GM19438 (cell line): ENCODE measurements around the gene IZUMO2.
"Not testable (repeated sequence)": the region's sequence is repeated elsewhere in the genome, so short reads cannot be mapped to it uniquely, and the experiment has no call there.

ENCODE experiments used
- ATAC-seq: cut with Tn5 transposase; IDR thresholded peaks from one replicate; pipeline ENCODE4 v1.9.1; 2021; ENCODE audit warnings: low read depth; ENCODE audit not compliant: unreplicated experiment

The IZUMO2 gene

DNA sequence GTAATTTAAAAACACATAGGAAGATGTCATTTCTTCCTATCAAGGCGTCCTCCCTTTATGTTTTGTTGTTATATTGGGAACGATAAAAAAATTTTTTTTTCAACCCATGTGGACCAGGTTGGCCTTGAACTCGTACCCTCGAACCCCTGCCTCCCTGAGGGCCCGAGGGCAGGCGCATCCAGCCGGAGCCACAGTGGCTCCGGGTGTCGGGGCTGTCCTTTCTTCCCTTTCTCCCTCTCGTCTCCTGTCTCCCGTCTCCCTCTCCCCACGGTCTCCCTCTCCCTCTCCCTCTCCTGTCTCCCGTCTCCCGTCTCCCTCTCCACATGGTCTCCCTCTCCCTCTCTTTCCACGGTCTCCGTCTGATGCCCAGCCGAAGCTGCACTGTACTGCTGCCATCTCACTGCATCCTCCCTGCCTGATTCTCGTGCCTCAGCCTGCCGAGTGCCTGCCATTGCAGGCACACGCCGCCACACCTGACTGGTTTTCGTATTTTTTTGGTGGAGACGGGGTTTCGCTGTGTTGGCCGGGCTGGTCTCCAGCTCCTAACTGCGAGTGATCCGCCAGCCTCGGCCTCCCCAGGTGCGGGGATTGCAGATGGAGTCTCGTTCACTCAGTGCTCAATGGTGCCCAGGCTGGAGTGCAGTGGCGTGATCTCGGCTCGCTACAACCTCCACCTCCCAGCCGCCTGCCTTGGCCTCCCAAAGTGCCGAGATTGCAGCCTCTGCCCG, 22.8 kb downstream of the IZUMO2 start:
- ATAC-seq = not testable (repeated sequence)

DNA sequence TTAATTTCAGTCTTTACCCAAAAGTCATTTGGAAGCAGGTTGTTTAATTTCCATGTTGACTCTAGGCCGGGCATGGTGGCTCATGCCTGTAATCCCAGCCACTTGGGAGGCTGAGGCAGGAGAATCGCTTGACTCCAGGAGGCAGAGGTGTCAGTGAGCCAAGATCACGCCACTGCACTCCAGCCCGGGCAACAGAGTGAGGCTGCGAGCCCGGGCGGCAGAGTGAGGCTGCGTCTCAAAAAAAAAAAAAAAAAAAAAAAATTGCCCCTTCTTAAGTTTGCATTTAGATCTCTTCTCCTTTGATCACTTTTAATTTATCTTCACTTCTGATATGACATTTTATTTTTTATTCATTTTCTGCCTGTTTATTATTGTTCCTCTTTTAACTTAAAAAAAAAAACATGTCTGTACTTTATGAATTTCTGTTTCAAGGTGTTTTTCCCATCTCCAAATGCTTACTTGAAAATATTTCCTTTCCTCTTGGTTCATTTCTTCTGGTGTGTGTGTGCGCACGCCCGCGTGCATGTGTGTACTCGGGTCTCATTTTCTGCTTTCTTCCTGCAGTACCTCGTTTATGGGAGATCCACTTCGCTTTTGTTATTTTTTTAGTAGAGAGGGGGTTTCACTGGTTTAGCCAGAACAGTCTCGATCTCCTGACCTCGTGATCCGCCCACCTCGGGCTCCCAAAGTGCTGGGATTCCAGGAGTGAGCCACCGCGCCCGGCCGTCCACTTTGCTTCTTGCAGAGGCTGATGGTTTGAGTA, 26.3 kb downstream of the IZUMO2 start:
- ATAC-seq = not testable (repeated sequence)

DNA sequence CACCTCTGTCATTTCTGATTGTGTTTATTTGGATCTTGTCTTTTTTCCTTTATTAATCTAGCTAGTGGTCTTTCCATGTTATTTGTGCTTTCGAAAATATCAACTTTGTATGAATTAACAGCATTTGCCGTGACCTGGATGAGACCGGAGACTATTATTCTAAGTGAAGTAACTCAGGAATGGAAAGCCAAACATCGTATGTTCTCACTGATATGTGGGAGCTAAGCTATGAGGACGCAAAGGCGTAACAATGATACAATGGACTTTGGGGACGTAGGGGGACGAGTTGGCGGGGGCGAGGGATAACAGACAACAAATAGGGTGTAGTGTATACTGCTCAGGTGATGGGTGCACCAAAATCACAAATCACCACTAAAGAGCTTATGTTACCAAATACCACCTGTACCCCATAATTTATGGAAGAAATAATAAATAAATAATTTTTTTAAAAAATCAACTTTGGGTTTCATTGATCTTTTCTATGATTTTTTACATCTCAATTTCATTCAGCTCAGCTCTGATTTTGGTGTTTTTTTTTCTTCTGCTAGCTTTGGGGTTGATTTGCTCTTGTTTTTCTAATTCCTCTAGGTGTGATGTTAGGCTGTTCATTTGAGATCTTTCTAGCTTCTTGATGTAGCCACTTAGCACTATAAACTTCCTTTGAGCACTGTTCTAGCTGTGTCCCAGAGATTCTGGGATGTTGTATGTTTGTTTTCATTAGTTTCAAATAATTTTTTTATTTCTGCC, 27.1 kb downstream of the IZUMO2 start:
- ATAC-seq = not testable (repeated sequence)

DNA sequence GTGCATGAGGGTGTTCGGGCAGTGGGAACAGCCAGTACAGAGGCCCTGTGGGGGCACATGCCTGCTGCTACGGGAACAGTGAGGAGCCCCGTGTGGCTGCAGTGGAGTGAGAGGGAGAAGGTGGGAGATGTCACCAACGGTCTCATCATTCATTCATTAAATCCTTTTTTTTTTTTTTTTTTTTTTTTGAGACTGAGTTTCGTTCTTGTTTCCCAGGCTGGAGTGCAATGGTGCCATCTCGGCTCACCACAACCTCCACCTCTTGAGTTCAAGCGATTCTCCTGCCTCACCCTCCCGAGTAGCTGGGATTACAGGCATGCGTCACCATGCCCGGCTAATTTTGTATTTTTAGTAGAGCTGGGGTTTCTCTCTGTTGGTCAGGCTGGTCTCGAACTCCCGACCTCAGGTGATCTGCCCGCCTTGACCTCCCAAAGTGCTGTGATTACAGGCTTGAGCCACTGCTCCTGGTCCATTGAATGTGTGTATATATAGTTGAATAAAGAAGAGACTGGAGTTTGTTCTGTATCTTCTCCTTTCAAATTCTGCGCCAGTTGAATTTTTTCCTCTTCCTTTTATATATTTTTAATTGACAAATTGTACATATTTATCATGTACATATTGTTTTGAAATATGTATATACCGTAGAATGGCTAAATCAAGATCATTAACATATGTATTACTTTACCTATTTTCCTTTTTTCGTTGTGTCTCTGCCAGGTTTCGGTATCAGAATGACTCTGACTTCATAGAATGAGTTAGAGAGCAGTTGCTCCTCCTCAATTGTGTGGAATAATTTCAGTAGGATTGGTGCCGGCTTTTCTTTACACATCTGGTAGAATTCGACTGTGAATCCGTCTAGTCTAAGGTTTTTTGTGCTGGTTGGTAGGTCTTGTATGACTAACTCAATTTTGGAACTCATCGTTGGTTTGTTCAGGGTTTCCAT, 28.0 kb downstream of the IZUMO2 start:
- not testable (repeated sequence) for ATAC-seq

DNA sequence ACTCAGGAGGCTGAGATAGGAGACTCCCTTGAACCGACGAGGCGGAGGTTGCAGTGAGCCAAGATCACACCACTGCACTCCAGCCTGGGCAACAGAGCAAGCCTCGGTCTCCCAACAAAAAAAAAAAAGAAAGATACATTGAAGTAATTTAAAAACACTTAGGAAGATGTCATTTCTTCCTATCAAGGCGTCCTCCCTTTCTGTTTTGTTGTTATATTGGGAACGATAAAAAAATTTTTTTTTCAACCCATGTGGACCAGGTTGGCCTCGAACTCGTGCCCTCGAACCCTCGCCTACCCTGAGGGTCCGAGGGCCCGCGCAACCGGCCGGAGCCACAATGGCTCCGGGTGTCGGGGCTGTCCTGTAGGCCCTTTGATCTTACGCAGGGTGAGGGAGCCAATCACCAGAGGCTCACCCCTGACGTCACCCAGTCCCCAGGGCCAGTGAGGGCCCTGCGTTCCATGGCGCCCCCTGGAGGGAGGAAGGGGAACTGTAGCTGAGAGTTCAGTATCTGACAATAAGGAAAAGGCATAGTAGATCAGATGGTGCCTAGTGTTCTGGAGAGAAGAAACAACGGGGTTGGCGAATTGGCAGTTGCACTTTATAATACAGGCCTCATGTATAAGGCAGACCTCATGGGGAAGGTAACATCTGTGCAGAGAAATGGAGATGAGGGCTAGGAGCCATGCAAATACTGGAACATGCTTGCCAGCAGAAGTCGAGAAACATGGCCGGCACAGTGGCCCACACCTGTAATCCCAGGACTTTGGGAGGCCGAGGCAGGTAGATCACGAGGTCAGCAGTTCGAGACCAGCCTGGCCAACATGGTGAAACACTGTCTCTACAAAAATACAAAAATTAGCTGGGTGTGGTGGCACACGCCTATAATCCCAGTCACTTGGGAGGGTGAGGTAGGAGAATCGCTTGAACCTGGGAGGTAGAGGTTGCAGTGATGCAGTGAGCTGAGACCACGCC, 29.3 kb downstream of the IZUMO2 start:
- ATAC-seq = not testable (repeated sequence)

DNA sequence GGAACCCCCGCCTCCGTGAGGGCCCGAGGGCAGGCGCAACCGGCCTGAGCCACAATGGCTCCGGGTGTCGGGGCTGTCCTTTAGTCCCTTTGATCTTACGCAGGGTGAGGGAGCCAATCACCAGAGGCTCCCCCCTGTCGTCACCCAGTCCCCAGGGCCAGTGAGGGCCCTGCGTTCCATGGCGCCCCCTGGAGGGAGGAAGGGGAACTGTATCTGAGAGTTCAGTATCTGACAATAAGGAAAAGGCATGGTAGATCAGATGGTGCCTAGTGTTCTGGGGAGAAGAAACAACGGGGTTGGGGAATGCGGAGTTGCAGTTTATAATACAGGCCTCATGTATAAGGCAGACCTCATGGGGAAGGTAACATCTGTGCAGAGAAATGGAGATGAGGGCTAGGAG, 59.1 kb downstream of the IZUMO2 start:
- ATAC-seq = not testable (repeated sequence)

DNA sequence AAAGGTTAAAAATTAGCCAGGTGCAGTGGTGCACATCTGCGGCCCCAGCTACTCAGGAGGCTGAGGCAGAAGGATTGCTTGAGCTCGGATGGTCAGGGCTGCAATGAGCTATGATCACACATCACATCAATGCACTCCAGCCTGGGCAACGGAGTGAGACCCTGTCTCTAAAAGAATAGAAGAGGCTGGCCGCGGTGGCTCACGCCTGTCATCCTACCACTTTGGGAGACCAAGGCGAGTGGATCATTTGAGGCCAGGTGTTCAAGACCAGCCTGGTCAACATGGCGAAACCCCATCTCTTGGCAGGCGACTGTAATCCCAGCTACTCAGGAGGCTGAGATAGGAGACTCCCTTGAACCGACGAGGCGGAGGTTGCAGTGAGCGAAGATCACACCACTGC, 59.7 kb downstream of the IZUMO2 start:
- ATAC-seq = not testable (repeated sequence)
